HT1080 (cell line): ENCODE data around the gene IVNS1ABP. TPM values are rescaled to one million over a fixed set of nuclear protein-coding genes. Genes with fewer than 3 reads are reported as not detected.
"Not testable (repeated sequence)": the region's sequence is repeated elsewhere in the genome, so short reads cannot be mapped to it uniquely, and the experiment has no call there.

Source experiments
- DNase-seq: peaks from one replicate; pipeline ENCODE4 v3.0.0-alpha.2; 2015; ENCODE audit warnings: low read depth
- small RNA-seq: library from RNA; depleted of rRNA; stranded (forward); fragments of <200 nt; gene quantifications from one replicate; pipeline ENCODE3, GENCODE V24; 2014
- total RNA-seq: library from RNA; depleted of rRNA; stranded (reverse); fragments of >200 nt; shearing (Covaris generic); gene quantifications from 2 replicates; pipeline ENCODE4 v1.2.3, GENCODE V29; 2014; rRNA removed

Gene IVNS1ABP
- total RNA-seq, 1 experiment from 2014 or later: 43.1 TPM

DNA sequence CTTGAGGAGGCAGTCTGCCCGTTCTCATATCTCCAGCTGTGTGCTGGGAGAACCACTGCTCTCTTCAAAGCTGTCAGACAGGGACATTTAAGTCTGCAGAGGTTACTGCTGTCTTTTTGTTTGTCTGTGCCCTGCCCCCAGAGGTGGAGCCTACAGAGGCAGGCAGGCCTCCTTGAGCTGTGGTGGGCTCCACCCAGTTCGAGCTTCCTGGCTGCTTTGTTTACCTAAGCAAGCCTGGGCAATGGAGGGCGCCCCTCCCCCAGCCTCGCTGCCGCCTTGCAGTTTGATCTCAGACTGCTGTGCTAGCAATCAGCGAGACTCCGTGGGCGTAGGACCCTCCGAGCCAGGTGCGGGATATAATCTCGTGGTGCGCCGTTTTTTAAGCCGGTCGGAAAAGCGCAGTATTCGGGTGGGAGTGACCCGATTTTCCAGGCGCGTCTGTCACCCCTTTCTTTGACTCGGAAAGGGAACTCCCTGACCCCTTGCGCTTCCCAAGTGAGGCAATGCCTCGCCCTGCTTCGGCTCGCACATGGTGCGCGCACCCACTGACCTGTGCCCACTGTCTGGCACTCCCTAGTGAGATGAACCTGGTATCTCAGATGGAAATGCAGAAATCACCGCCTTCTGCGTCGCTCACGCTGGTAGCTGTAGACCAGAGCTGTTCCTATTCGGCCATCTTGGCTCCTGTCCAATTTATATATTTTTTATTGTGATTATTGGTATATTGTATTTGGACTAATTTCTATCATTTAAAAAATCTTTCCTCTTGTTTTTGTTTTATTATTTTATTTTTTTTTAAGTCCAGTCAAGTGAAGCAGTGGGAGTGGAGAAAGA is 59.7 kb downstream of the IVNS1ABP start:
- DNase-seq: not testable (repeated sequence)

- DNase-seq: not testable (repeated sequence)
Observed at GRCh38 chr1:185255595-185255994, 61.4 kb downstream of the IVNS1ABP start.

DNA sequence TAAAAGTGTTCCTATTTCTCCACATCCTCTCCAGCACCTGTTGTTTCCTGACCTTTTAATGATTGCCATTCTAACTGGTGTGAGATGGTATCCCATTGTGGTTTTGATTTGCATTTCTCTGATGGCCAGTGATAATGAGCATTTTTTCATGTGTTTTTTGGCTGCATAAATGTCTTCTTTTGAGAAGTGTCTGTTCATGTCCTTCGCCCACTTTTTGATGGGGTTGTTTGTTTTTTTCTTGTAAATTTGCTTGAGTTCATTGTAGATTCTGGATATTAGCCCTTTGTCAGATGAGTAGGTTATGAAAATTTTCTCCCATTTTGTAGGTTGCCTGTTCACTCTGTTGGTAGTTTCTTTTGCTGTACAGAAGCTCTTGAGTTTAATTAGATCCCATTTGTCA is 64.6 kb downstream of the IVNS1ABP start:
- not testable (repeated sequence) for DNase-seq

DNA sequence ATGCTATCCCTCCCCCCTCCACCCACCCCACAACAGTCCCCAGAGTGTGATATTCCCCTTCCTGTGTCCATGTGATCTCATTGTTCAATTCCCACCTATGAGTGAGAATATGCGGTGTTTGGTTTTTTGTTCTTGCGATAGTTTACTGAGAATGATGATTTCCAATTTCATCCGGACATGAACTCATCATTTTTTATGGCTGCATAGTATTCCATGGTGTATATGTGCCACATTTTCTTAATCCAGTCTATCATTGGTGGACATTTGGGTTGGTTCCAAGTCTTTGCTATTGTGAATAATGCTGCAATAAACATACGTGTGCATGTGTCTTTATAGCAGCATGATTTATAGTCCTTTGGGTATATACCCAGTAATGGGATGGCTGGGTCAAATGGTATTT is 65.1 kb downstream of the IVNS1ABP start:
- DNase-seq: not testable (repeated sequence)

- no peak for DNase-seq
Observed at GRCh38 chr1:185250063-185250462, 67.0 kb downstream of the IVNS1ABP start.

GRCh38 chr1:185249563-185249962 is 67.5 kb downstream of the IVNS1ABP start:
- no peak for DNase-seq

Small RNA genes lying within 50 kb of the gene (small RNA-seq; reads per million reads assigned to genes)
- not detected for gene RF00019

Other genes starting within 250 kb of the IVNS1ABP start
- gene TRMT1L, start 160.3 kb downstream of the IVNS1ABP start, total RNA-seq: 24.9 and 26.6 TPM in 2 replicates
- gene SWT1, start 160.1 kb downstream of the IVNS1ABP start, total RNA-seq: 1.0 and 2.2 TPM in 2 replicates